CD4-positive, alpha-beta memory T cell (primary cell): ENCODE data around the gene CTDP1. TPM values are rescaled to one million over a fixed set of nuclear protein-coding genes. Genes with fewer than 3 reads are reported as not detected.
"Not testable (repeated sequence)": the region's sequence is repeated elsewhere in the genome, so short reads cannot be mapped to it uniquely, and the experiment has no call there.

ENCODE experiments used
- CTCF ChIA-PET: fragments of 350-600 bp; sonication (Branson Sonifier 250); formaldehyde crosslinking; loops from one replicate; lab custom pipeline; 2021; ENCODE audit warnings: inconsistent platforms; ENCODE audit not compliant: partially characterized antibody; lab: Charles Lee
- POLR2A ChIA-PET: fragments of 350-600 bp; sonication (Branson Sonifier 250); formaldehyde crosslinking; loops from one replicate; lab custom pipeline; 2021; ENCODE audit not compliant: partially characterized antibody; lab: Charles Lee
- DNase-seq, 5 donors: peaks; one replicate each; pipeline versions ENCODE4 v3.0.0 to v3.0.0-alpha.2; 2020 to 2022; ENCODE audit warnings: mixed read lengths in 1 of 5
- H3K27ac ChIP-seq: one replicate; pipeline ENCODE4 v1.7.0; 2013; ENCODE audit warnings: low read depth, low read length
- H3K27me3 ChIP-seq: 2 replicates; pipeline ENCODE4 v1.7.0; 2013; ENCODE audit warnings: mild to moderate bottlenecking, low read length, moderate library complexity; ENCODE audit not compliant: insufficient read depth
- H3K36me3 ChIP-seq: 2 replicates; pipeline ENCODE4 v1.7.0; 2013; ENCODE audit warnings: mild to moderate bottlenecking, low read length, moderate library complexity; ENCODE audit not compliant: insufficient read depth
- H3K4me1 ChIP-seq: 2 replicates; pipeline ENCODE4 v1.7.0; 2013; ENCODE audit warnings: mild to moderate bottlenecking, low read length, moderate library complexity; ENCODE audit not compliant: insufficient read depth
- H3K4me3 ChIP-seq, 2 donors: one replicate each; pipeline ENCODE4 v1.7.0; 2013; ENCODE audit warnings: low read length in 2 of 2, mild to moderate bottlenecking in 1 of 2
- H3K9me3 ChIP-seq, 2 donors: one replicate each; pipeline ENCODE4 v1.7.0; 2013; ENCODE audit warnings: low read length in 2 of 2, control low read depth in 1 of 2; ENCODE audit not compliant: control insufficient read depth in 1 of 2
- H3K27ac Mint-ChIP-seq, 7 donors: one replicate each; pipeline ENCODE4 v1.8.0; 2020 to 2021; ENCODE audit warnings: mixed read lengths in 7 of 7, mild to moderate bottlenecking in 6 of 7, inconsistent platforms in 3 of 7, moderate library complexity in 3 of 7
- H3K27me3 Mint-ChIP-seq, 2 donors: one replicate each; pipeline ENCODE4 v1.8.0; 2020 to 2021; ENCODE audit warnings: mixed read lengths in 2 of 2
- H3K36me3 Mint-ChIP-seq, 2 donors: one replicate each; pipeline ENCODE4 v1.8.0; 2020 to 2021; ENCODE audit warnings: mixed read lengths in 2 of 2, inconsistent platforms in 1 of 2, mild to moderate bottlenecking in 1 of 2
- H3K4me1 Mint-ChIP-seq, 4 donors: one replicate each; pipeline ENCODE4 v1.8.0; 2020 to 2021; ENCODE audit warnings: mixed read lengths in 4 of 4, mild to moderate bottlenecking in 1 of 4
- H3K4me3 Mint-ChIP-seq, 8 donors: one replicate each; pipeline ENCODE4 v1.8.0; 2020 to 2021; ENCODE audit warnings: mixed read lengths in 8 of 8, mild to moderate bottlenecking in 7 of 8, moderate library complexity in 6 of 8, inconsistent platforms in 3 of 8
- H3K9me3 Mint-ChIP-seq, 8 donors: one replicate each; pipeline ENCODE4 v1.8.0; 2020 to 2021; ENCODE audit warnings: mixed read lengths in 8 of 8, mild to moderate bottlenecking in 5 of 8, inconsistent platforms in 3 of 8, moderate library complexity in 1 of 8
- intact Hi-C: fragments of 100-400 bp; cut with micrococcal nuclease; formaldehyde crosslinking; loops from one replicate; pipeline ENCODE4 v1.15.1; 2023
- polyA plus RNA-seq, 2 donors: library from polyadenylated mRNA; unstranded; fragments of 300-500 nt; fragmentation: Illumina TruSeq; gene quantifications; one replicate each; pipeline ENCODE4 v1.2.3, GENCODE V29; 2021
- total RNA-seq, 2 experiments: library from RNA; stranded (reverse); gene quantifications; one replicate each; pipeline ENCODE4 v1.2.3, GENCODE V29; 2021

Gene CTDP1
- total and polyA plus RNA-seq, 4 experiments from 2014 or later: 8.5 to 44.5 (median 36.4) TPM

GRCh38 chr18:79738581-79739439, 59.2 kb downstream of the CTDP1 start:
- intact Hi-C loops: no loop called here
- Mint-ChIP-seq H3K4me3 (no peak overlapping the region), H3K9me3 (peaks cover 0 to 4% (median 0%) of the 10 kb centered on the region in 8 donors), H3K27ac (peak overlapping the region in 1 of 7 donors; percentile 50), H3K36me3 (peaks cover 83 to 85% of the 10 kb centered on the region in 2 donors), H3K4me1 (peaks cover 0 to under 1% (median 0%) of the 10 kb centered on the region in 4 donors), H3K27me3 (no peaks in the 10 kb centered on the region)
- no peak overlapping the region for H3K27ac ChIP-seq
- H3K36me3 ChIP-seq: peaks cover 43% of the 10 kb centered on the region
- no peaks in the 10 kb centered on the region for H3K4me1 ChIP-seq
- no peaks in the 10 kb centered on the region for H3K27me3 ChIP-seq
- no peak overlapping the region for H3K4me3 ChIP-seq
- DNase-seq: no peak
- POLR2A ChIA-PET: no interaction called here
- no peaks in the 10 kb centered on the region for H3K9me3 ChIP-seq
- CTCF ChIA-PET: interaction anchor here (1.1 kb wide), 1 partner anchor 9 kb away, joined by 3 read pairs; no protein-coding TSS in a partner anchor

- Mint-ChIP-seq H3K36me3 (peaks cover 83 to 85% of the 10 kb centered on the region in 2 donors), H3K4me1 (peaks cover 0 to 6% (median 4%) of the 10 kb centered on the region in 4 donors), H3K9me3 (peaks cover 0 to 5% (median 1%) of the 10 kb centered on the region in 8 donors), H3K27ac (peak overlapping the region in 1 of 7 donors; percentile 50), H3K4me3 (no peak overlapping the region), H3K27me3 (no peaks in the 10 kb centered on the region)
- Histone ChIP-seq H3K27ac (no peak overlapping the region), H3K4me3 (no peak overlapping the region), H3K4me1 (no peaks in the 10 kb centered on the region), H3K27me3 (no peaks in the 10 kb centered on the region), H3K36me3 (peaks cover 43% of the 10 kb centered on the region), H3K9me3 (no peaks in the 10 kb centered on the region)
- POLR2A ChIA-PET: no interaction called here
- DNase-seq: no peak
- CTCF ChIA-PET: no interaction called here
- intact Hi-C loops: no loop called here
Measured at GRCh38 chr18:79739440-79739778, 59.8 kb downstream of the CTDP1 start.

- H3K27me3 Mint-ChIP-seq, H3K4me1 Mint-ChIP-seq, H3K4me1 ChIP-seq, H3K4me3 ChIP-seq, H3K4me3 Mint-ChIP-seq, intact Hi-C loops, H3K9me3 ChIP-seq, POLR2A ChIA-PET, H3K27ac Mint-ChIP-seq, H3K9me3 Mint-ChIP-seq, DNase-seq, H3K27me3 ChIP-seq, CTCF ChIA-PET, H3K27ac ChIP-seq: not testable (repeated sequence)
- peaks cover 80 to 85% of the 10 kb centered on the region in 2 donors for H3K36me3 Mint-ChIP-seq
- H3K36me3 ChIP-seq: peaks cover 43% of the 10 kb centered on the region
Measured at GRCh38 chr18:79740047-79740446, 60.4 kb downstream of the CTDP1 start.

- H3K36me3 Mint-ChIP-seq: peaks cover 73 to 80% of the 10 kb centered on the region in 2 donors
- H3K9me3 Mint-ChIP-seq: peaks cover 0 to 8% (median 2%) of the 10 kb centered on the region in 8 donors
- Histone ChIP-seq H3K9me3 (no peaks in the 10 kb centered on the region), H3K27ac (no peak overlapping the region), H3K4me1 (no peaks in the 10 kb centered on the region), H3K27me3 (no peaks in the 10 kb centered on the region), H3K4me3 (no peak overlapping the region), H3K36me3 (peaks cover 43% of the 10 kb centered on the region)
- intact Hi-C loops: no loop called here
- ChIA-PET CTCF (no interaction called here), POLR2A (no interaction called here)
- H3K4me1 Mint-ChIP-seq: peaks cover 0 to 8% (median 7%) of the 10 kb centered on the region in 4 donors
- H3K27me3 Mint-ChIP-seq: no peaks in the 10 kb centered on the region
- peak overlapping the region in 1 of 7 donors; percentile 65 for H3K27ac Mint-ChIP-seq
- no peak overlapping the region for H3K4me3 Mint-ChIP-seq
- no peak for DNase-seq
Measured at GRCh38 chr18:79740521-79741361, 61.1 kb downstream of the CTDP1 start.

GRCh38 chr18:79741362-79741700, 61.7 kb downstream of the CTDP1 start:
- POLR2A ChIA-PET: no interaction called here
- H3K27ac ChIP-seq: no peak overlapping the region
- Mint-ChIP-seq H3K4me3 (no peak overlapping the region), H3K4me1 (peaks cover 0 to 8% (median 7%) of the 10 kb centered on the region in 4 donors), H3K9me3 (peaks cover 0 to 8% (median 2%) of the 10 kb centered on the region in 8 donors), H3K27ac (peak overlapping the region in 3 of 7 donors; percentile 43 to 75 (median 65)), H3K36me3 (peaks cover 69 to 77% of the 10 kb centered on the region in 2 donors), H3K27me3 (no peaks in the 10 kb centered on the region)
- DNase-seq: no peak
- intact Hi-C loops: no loop called here
- H3K27me3 ChIP-seq: no peaks in the 10 kb centered on the region
- CTCF ChIA-PET: no interaction called here
- H3K9me3 ChIP-seq: no peaks in the 10 kb centered on the region
- H3K36me3 ChIP-seq: peaks cover 38% of the 10 kb centered on the region
- no peaks in the 10 kb centered on the region for H3K4me1 ChIP-seq
- H3K4me3 ChIP-seq: no peak overlapping the region

GRCh38 chr18:79742076-79742475, 62.5 kb downstream of the CTDP1 start:
- H3K4me1 Mint-ChIP-seq: peaks cover 0 to 8% (median 7%) of the 10 kb centered on the region in 4 donors
- H3K27me3 Mint-ChIP-seq: no peaks in the 10 kb centered on the region
- POLR2A ChIA-PET: no interaction called here
- H3K9me3 ChIP-seq: no peaks in the 10 kb centered on the region
- peaks cover 68 to 71% of the 10 kb centered on the region in 2 donors for H3K36me3 Mint-ChIP-seq
- H3K27ac ChIP-seq: no peak overlapping the region
- no peak overlapping the region for H3K4me3 Mint-ChIP-seq
- H3K27ac Mint-ChIP-seq: peak overlapping the region in 2 of 7 donors; percentile 6 to 75
- no peaks in the 10 kb centered on the region for H3K27me3 ChIP-seq
- peaks cover 37% of the 10 kb centered on the region for H3K36me3 ChIP-seq
- intact Hi-C loops: no loop called here
- no peaks in the 10 kb centered on the region for H3K4me1 ChIP-seq
- no peak for DNase-seq
- H3K9me3 Mint-ChIP-seq: peaks cover 0 to 8% (median 2%) of the 10 kb centered on the region in 8 donors
- no peak overlapping the region for H3K4me3 ChIP-seq
- CTCF ChIA-PET: no interaction called here

GRCh38 chr18:79744625-79745024, 65.0 kb downstream of the CTDP1 start:
- Histone ChIP-seq H3K27me3 (no peaks in the 10 kb centered on the region), H3K9me3 (no peaks in the 10 kb centered on the region), H3K27ac (no peak overlapping the region), H3K36me3 (peaks cover 37% of the 10 kb centered on the region), H3K4me3 (no peak overlapping the region), H3K4me1 (no peaks in the 10 kb centered on the region)
- Mint-ChIP-seq H3K4me3 (no peak overlapping the region), H3K27ac (peak overlapping the region in 2 of 7 donors; percentile 22 to 54), H3K36me3 (peaks cover 60 to 66% of the 10 kb centered on the region in 2 donors), H3K27me3 (no peaks in the 10 kb centered on the region), H3K4me1 (peaks cover 0 to 8% (median 7%) of the 10 kb centered on the region in 4 donors), H3K9me3 (peaks cover 0 to 6% (median 2%) of the 10 kb centered on the region in 8 donors)
- ChIA-PET CTCF (no interaction called here), POLR2A (no interaction called here)
- intact Hi-C loops: no loop called here
- no peak for DNase-seq
